OCI-LY1 (cell line): ENCODE results near the gene ST14.

ENCODE experiments used
- H2AFZ ChIP-seq: fragments of 200-600 bp; sonication (generic), shearing (Covaris generic); 2 replicates; pipeline ENCODE4 v1.6.0; 2014; ENCODE audit warnings: antibody characterized with exemption, mild to moderate bottlenecking, low read length
- H3F3A ChIP-seq: fragments of 200-600 bp; sonication (generic), shearing (Covaris generic); 2 replicates; pipeline ENCODE4 v1.6.0; 2014; ENCODE audit warnings: mild to moderate bottlenecking, antibody characterized with exemption, low read length, moderate library complexity; ENCODE audit not compliant: insufficient read depth
- H3K27ac ChIP-seq: fragments of 200-600 bp; sonication (generic); 2 replicates; pipeline ENCODE4 v1.5.1; 2014; ENCODE audit warnings: low read length, mixed run types, mild to moderate bottlenecking, low read depth; ENCODE audit not compliant: poor library complexity, severe bottlenecking
- H3K27me3 ChIP-seq: fragments of 200-600 bp; sonication (generic); 2 replicates; pipeline ENCODE4 v1.6.0; 2014; ENCODE audit warnings: antibody characterized with exemption, mild to moderate bottlenecking, low read length, moderate library complexity; ENCODE audit not compliant: insufficient read depth
- H3K36me3 ChIP-seq: fragments of 200-600 bp; sonication (generic); 2 replicates; pipeline ENCODE4 v1.6.1; 2014; ENCODE audit warnings: mild to moderate bottlenecking, antibody characterized with exemption, low read length, moderate library complexity, mixed read lengths; ENCODE audit not compliant: insufficient read depth
- H3K4me1 ChIP-seq: fragments of 200-600 bp; sonication (generic); 2 replicates; pipeline ENCODE4 v1.5.1; 2014; ENCODE audit warnings: mild to moderate bottlenecking, low read length, moderate library complexity; ENCODE audit not compliant: insufficient read depth, severe bottlenecking
- H3K4me2 ChIP-seq: fragments of 200-600 bp; sonication (generic), shearing (Covaris generic); 2 replicates; pipeline ENCODE4 v1.6.1; 2014; ENCODE audit warnings: low read length
- H3K4me3 ChIP-seq: fragments of 200-600 bp; sonication (generic); 2 replicates; pipeline ENCODE4 v1.5.1; 2014; ENCODE audit warnings: low read length, low read depth, mild to moderate bottlenecking, mixed read lengths; ENCODE audit not compliant: poor library complexity, severe bottlenecking
- H3K79me2 ChIP-seq: fragments of 200-600 bp; shearing (Covaris generic); 2 replicates; pipeline ENCODE4 v1.6.1; 2016; ENCODE audit warnings: mixed run types, low read length, mixed read lengths; ENCODE audit not compliant: insufficient read depth
- H3K9ac ChIP-seq: fragments of 200-600 bp; sonication (generic), shearing (Covaris generic); 2 replicates; pipeline ENCODE4 v1.6.1; 2014; ENCODE audit warnings: mild to moderate bottlenecking, low read length, mixed read lengths
- H3K9me2 ChIP-seq: fragments of 200-600 bp; sonication (generic), shearing (Covaris generic); 2 replicates; pipeline ENCODE4 v1.6.1; 2014; ENCODE audit warnings: low read depth, mild to moderate bottlenecking, low read length, mixed read lengths
- H3K9me3 ChIP-seq: fragments of 200-600 bp; shearing (Covaris generic); 2 replicates; pipeline ENCODE4 v1.6.1; 2014; ENCODE audit warnings: low read length, mixed read lengths
- H4K20me1 ChIP-seq: fragments of 200-600 bp; sonication (generic), shearing (Covaris generic); 2 replicates; pipeline ENCODE4 v1.6.0; 2016; ENCODE audit warnings: mild to moderate bottlenecking, low read length; ENCODE audit not compliant: insufficient read depth
- EZH2 ChIP-seq: fragments of 200-600 bp; sonication (generic), shearing (Covaris generic); IDR thresholded peaks from 2 replicates; pipeline ENCODE4 v1.8.0; 2017; ENCODE audit warnings: borderline replicate concordance, mixed run types, mild to moderate bottlenecking, antibody characterized with exemption, low read length, moderate library complexity, mixed read lengths
- TF ChIP-seq, protein P1 (sequence below): fragments of 200-600 bp; sonication (generic), shearing (Covaris generic); IDR thresholded peaks from 2 replicates; pipeline ENCODE4 v1.5.1; 2017; ENCODE audit warnings: mild to moderate bottlenecking, antibody characterized with exemption, low read length, moderate library complexity, mixed read lengths

Gene ST14

GRCh38 chr11:130213979-130214281 lies 54.3 kb downstream of the ST14 start:
- Histone ChIP-seq H3K4me2 (no peak overlapping the region), H3K9ac (no peak overlapping the region), H3K79me2 (no peaks in the 10 kb centered on the region), H3K9me2 (no peaks in the 10 kb centered on the region), H3K27me3 (no peaks in the 10 kb centered on the region), H3K4me1 (peaks cover 6% of the 10 kb centered on the region), H3K27ac (no peak overlapping the region), H3K4me3 (no peak overlapping the region), H4K20me1 (no peaks in the 10 kb centered on the region), H3F3A (no peaks in the 10 kb centered on the region), H2AFZ (no peak overlapping the region), H3K9me3 (no peaks in the 10 kb centered on the region), H3K36me3 (peaks cover 48% of the 10 kb centered on the region)
- TF ChIP-seq EZH2, result no peak
- TF ChIP-seq, protein P1, sequence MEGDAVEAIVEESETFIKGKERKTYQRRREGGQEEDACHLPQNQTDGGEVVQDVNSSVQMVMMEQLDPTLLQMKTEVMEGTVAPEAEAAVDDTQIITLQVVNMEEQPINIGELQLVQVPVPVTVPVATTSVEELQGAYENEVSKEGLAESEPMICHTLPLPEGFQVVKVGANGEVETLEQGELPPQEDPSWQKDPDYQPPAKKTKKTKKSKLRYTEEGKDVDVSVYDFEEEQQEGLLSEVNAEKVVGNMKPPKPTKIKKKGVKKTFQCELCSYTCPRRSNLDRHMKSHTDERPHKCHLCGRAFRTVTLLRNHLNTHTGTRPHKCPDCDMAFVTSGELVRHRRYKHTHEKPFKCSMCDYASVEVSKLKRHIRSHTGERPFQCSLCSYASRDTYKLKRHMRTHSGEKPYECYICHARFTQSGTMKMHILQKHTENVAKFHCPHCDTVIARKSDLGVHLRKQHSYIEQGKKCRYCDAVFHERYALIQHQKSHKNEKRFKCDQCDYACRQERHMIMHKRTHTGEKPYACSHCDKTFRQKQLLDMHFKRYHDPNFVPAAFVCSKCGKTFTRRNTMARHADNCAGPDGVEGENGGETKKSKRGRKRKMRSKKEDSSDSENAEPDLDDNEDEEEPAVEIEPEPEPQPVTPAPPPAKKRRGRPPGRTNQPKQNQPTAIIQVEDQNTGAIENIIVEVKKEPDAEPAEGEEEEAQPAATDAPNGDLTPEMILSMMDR, result no peak

GRCh38 chr11:130214861-130215530 lies 55.4 kb downstream of the ST14 start:
- no peaks in the 10 kb centered on the region for H3K9me3 ChIP-seq
- no peak for TF ChIP-seq EZH2
- TF ChIP-seq, protein P1, result no peak
- no peaks in the 10 kb centered on the region for H3K79me2 ChIP-seq
- no peaks in the 10 kb centered on the region for H3K27me3 ChIP-seq
- H2AFZ ChIP-seq, result no peak overlapping the region
- H4K20me1 ChIP-seq, result no peaks in the 10 kb centered on the region
- H3K27ac ChIP-seq, result no peak overlapping the region
- H3K4me1 ChIP-seq, result peaks cover 6% of the 10 kb centered on the region
- no peaks in the 10 kb centered on the region for H3F3A ChIP-seq
- no peak overlapping the region for H3K9ac ChIP-seq
- H3K4me2 ChIP-seq, result no peak overlapping the region
- no peaks in the 10 kb centered on the region for H3K9me2 ChIP-seq
- H3K36me3 ChIP-seq, result peaks cover 37% of the 10 kb centered on the region
- H3K4me3 ChIP-seq, result no peak overlapping the region

- H3K4me3 ChIP-seq, result no peak overlapping the region
- peaks cover 30% of the 10 kb centered on the region for H3K36me3 ChIP-seq
- H3K4me1 ChIP-seq, result peaks cover 6% of the 10 kb centered on the region
- H3K27me3 ChIP-seq, result no peaks in the 10 kb centered on the region
- no peak overlapping the region for H3K27ac ChIP-seq
- no peak overlapping the region for H3K4me2 ChIP-seq
- no peaks in the 10 kb centered on the region for H3F3A ChIP-seq
- H3K9me2 ChIP-seq, result no peaks in the 10 kb centered on the region
- TF ChIP-seq, protein P1, result no peak
- TF ChIP-seq EZH2, result no peak
- H4K20me1 ChIP-seq, result no peaks in the 10 kb centered on the region
- no peaks in the 10 kb centered on the region for H3K79me2 ChIP-seq
- no peaks in the 10 kb centered on the region for H3K9me3 ChIP-seq
- H3K9ac ChIP-seq, result no peak overlapping the region
- H2AFZ ChIP-seq, result no peak overlapping the region
Measured at GRCh38 chr11:130215531-130216220, 56.1 kb downstream of the ST14 start.
